ENCODE measurements around the gene UEVLD. TPM values are rescaled to one million over a fixed set of nuclear protein-coding genes. Genes with fewer than 3 reads are reported as not detected.

Gene UEVLD
- total and polyA plus RNA-seq, 9 of the 15 experiments (the other 6 are each of a cell fraction or from before 2014, with no cell fraction given): 4.7 to 12.6 (median 7.4) TPM

- peak; percentile 85 for TF ChIP-seq PRDM10 (IDR thresholded peaks at IDR 0.05; ENCODE audit: partially characterized antibody)
- TF ChIP-seq ZBTB9 (CRISPR knock-in tag; IDR thresholded peaks at IDR 0.05): 0 out of 2 replicates have a peak, but pooled peaks have one; percentile 44
- TF ChIP-seq EP300 (IDR thresholded peaks at IDR 0.05; ENCODE audit: low read length): no peak
- TF ChIP-seq ZNF41 (CRISPR knock-in tag; conservative IDR thresholded peaks at IDR 0.05): no peak
- TF ChIP-seq RERE (CRISPR knock-in tag; IDR thresholded peaks at IDR 0.05; ENCODE audit: borderline replicate concordance): no peak; the same call in 1 of the 2 replicates
- no peak for TF ChIP-seq ZNF668 (CRISPR knock-in tag; IDR thresholded peaks at IDR 0.05)
- no peak for TF ChIP-seq CBX3 (IDR thresholded peaks at IDR 0.05; ENCODE audit: borderline replicate concordance in 1 of 2, low read length in 2 of 2)
- TF ChIP-seq CREM (IDR thresholded peaks at IDR 0.05; ENCODE audit: low read depth): peak; percentile 98
- TF ChIP-seq E2F3 (CRISPR knock-in tag; IDR thresholded peaks at IDR 0.05): peak; percentile 34; the same call in 1 of the 2 replicates
- TF ChIP-seq ZBTB11 (CRISPR knock-in tag; IDR thresholded peaks at IDR 0.05): peak; percentile 42 to 94 (median 82); a peak in 5 of 6 replicates
- TF ChIP-seq TAF9B (IDR thresholded peaks at IDR 0.05; ENCODE audit: partially characterized antibody): peak; percentile 88
Observed at GRCh38 chr11:18526521-18527296, 61.8 kb downstream of the UEVLD start, which contains the start of gene TSG101 (continued).
